Neural crest cell (in vitro differentiated cells): ENCODE measurements around the gene REX1BD. TPM values are rescaled to one million over a fixed set of nuclear protein-coding genes. Genes with fewer than 3 reads are reported as not detected.

Experiments used
- DNase-seq: peaks from one replicate; pipeline ENCODE4 v3.0.0; 2021; ENCODE audit warnings: low read depth, mixed read lengths, low spot score
- H3K27ac Mint-ChIP-seq: one replicate; pipeline ENCODE4 v1.8.0; 2021; ENCODE audit warnings: mild to moderate bottlenecking, mixed read lengths; ENCODE audit not compliant: unreplicated experiment
- H3K27me3 Mint-ChIP-seq: 2 replicates; pipeline ENCODE4 v1.8.0; 2021; ENCODE audit warnings: low read depth, mild to moderate bottlenecking, mixed read lengths
- H3K36me3 Mint-ChIP-seq: 2 replicates; pipeline ENCODE4 v1.8.0; 2021; ENCODE audit warnings: low read depth, mild to moderate bottlenecking, mixed read lengths
- H3K4me1 Mint-ChIP-seq: 2 replicates; pipeline ENCODE4 v1.8.0; 2021; ENCODE audit warnings: mixed read lengths
- H3K4me3 Mint-ChIP-seq: one replicate; pipeline ENCODE4 v1.8.0; 2021; ENCODE audit warnings: mild to moderate bottlenecking, mixed read lengths
- H3K9me3 Mint-ChIP-seq: 2 replicates; pipeline ENCODE4 v1.8.0; 2021; ENCODE audit warnings: mixed read lengths
- CTCF ChIP-seq: fragments of 200-600 bp; sonication (generic); conservative IDR thresholded peaks from 2 replicates; pipeline ENCODE4 v1.5.0; 2021; ENCODE audit warnings: antibody characterized with exemption, mild to moderate bottlenecking
- total RNA-seq: library from RNA; stranded (reverse); gene quantifications from 2 replicates; pipeline ENCODE4 v1.2.1, GENCODE V29; 2021

The REX1BD gene
- total RNA-seq, 1 donor from 2014 or later: 71.9 TPM

GRCh38 chr19:18542941-18543813, 45.4 kb upstream of the REX1BD start, which contains the start of gene FKBP8:
FKBP8 (minus strand) TSS chr19:18543573; CDS start chr19:18541970, 1,603 bp downstream.
- Mint-ChIP-seq H3K27me3 (no peaks in the 10 kb centered on the region), H3K36me3 (no peaks in the 10 kb centered on the region), H3K27ac (peak within 1 kb of the TSS; percentile 81), H3K9me3 (no peaks in the 10 kb centered on the region), H3K4me1 (peaks cover 16% of the 10 kb centered on the region), H3K4me3 (peak within 1 kb of the TSS; percentile 93)
- no peak for TF ChIP-seq CTCF
- peak; percentile 87 for DNase-seq

DNA sequence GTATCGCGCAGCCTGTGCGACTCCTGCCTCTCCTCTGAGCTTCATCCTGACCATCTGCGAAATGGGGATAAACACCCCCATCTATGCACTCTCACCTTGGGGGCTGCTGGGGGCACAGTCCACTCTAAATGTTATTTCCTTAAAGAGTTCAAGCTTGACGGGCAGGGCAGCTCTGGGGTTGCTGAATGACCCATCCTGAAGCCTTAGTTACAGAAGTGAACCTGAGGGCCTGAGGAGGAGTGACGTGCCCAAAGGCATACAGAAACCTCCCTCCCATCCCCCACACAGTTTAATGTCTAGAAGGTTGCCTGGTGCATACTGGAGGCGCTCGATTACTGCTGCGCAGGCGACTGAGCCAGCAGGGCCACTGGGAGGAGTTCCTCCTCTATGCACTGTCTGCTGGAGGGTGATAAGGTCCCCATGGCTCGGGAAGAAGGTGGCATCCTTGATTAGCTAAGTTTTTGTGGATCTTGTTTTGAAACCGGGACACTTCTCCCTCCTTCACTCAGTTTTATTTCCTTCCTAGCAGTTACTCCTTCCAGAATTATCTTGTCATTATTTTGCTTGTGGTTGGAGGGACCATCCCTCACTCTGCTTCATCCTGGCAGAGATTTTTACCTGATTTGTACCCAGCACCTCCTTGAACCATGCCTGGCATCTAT, 44.7 kb upstream of the REX1BD start:
- Mint-ChIP-seq H3K27me3 (no peaks in the 10 kb centered on the region), H3K9me3 (no peaks in the 10 kb centered on the region), H3K4me1 (peaks cover 16% of the 10 kb centered on the region), H3K36me3 (no peaks in the 10 kb centered on the region), H3K4me3 (peak overlapping the region; percentile 93), H3K27ac (no peak overlapping the region)
- no peak for DNase-seq
- no peak for TF ChIP-seq CTCF

DNA sequence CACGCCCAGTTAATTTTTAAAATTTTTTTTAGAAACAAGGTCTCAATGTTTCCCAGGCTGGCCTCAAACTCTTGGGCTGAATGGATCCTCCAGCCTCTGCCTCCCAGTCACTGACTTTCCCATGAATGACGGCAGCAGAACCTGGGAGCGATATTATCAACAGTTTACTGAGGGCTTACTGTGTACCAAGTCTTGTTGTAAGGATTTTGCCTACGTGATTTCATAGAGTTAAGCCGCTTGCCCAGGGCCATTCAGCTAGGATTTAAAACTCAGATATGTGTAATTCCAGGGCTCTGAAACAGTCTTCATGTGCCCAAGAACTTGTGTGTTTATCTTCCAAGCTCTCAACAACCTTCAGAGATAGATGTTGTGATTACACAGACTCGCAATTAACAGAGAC, 37.0 kb upstream of the REX1BD start:
- Mint-ChIP-seq H3K4me1 (no peaks in the 10 kb centered on the region), H3K27ac (no peak overlapping the region), H3K9me3 (no peaks in the 10 kb centered on the region), H3K27me3 (no peaks in the 10 kb centered on the region), H3K4me3 (no peak overlapping the region), H3K36me3 (no peaks in the 10 kb centered on the region)
- TF ChIP-seq CTCF: no peak
- no peak for DNase-seq

DNA sequence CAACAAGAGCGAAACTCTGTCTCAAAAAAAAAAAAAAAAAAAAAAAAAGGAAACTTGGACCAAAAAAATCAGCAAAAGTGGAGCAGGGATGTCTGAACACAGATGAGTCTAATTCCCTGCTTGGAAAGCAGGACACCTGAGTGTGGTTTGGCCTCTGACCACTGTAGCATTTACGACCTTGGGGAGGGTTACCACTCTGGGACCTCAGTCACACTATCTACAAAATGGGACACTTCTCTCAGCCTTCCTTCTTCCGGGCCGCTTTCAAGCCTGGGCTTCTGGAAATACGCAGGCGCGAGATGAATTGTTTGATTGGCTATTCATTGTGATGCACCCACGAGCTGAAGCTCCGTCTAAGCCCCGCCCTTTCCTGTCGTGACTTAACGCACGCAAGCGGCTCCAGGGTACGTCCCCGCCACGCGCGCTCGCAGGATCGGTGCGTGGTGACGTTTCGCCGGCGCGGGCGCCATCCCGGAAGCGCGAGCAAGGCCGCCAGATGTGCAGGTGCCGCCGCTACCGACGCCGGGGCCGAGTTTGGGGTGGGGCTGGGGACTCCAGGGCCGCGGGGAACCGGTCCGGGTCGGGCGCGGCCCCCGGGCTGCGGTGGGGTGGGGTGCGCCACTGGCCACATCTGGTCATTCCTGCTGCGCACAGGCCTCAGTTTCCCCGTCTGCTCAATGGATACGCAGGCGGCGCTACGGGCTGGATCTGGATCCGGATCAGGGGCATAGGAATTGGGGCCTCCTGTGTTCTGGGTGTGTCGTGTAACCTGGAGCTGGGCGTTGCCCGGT, 31.0 kb upstream of the REX1BD start, which contains the start of gene KXD1:
Gene KXD1 (plus strand): TSS at position 460 of the 791 bp plus-strand sequence. CDS start 4,187 bp downstream, outside the sequence.
- peak; percentile 82 for DNase-seq
- Mint-ChIP-seq H3K27ac (peak within 1 kb of the TSS; percentile 81), H3K4me1 (peaks cover 13% of the 10 kb centered on the region), H3K27me3 (no peaks in the 10 kb centered on the region), H3K36me3 (no peaks in the 10 kb centered on the region), H3K9me3 (no peaks in the 10 kb centered on the region), H3K4me3 (peak within 1 kb of the TSS; percentile 93)
- no peak for TF ChIP-seq CTCF

- H3K4me1 Mint-ChIP-seq: peaks cover 13% of the 10 kb centered on the region
- H3K9me3 Mint-ChIP-seq: no peaks in the 10 kb centered on the region
- H3K4me3 Mint-ChIP-seq: peak overlapping the region; percentile 93
- no peaks in the 10 kb centered on the region for H3K27me3 Mint-ChIP-seq
- H3K27ac Mint-ChIP-seq: peak overlapping the region; percentile 81
- no peak for DNase-seq
- no peak for TF ChIP-seq CTCF
- H3K36me3 Mint-ChIP-seq: no peaks in the 10 kb centered on the region
Observed at GRCh38 chr19:18558202-18558555, 30.4 kb upstream of the REX1BD start.
